BE2C (cell line): ENCODE data around the gene TFG.

Experiments
- DNase-seq: peaks from one replicate; pipeline ENCODE4 v3.0.0-alpha.2; 2020
- H3K27me3 ChIP-seq: fragments of 250-450 bp; sonication (Bioruptor Pico); 2 replicates; pipeline ENCODE4 v1.5.1; 2020; ENCODE audit warnings: mild to moderate bottlenecking
- H3K36me3 ChIP-seq: fragments of 250-450 bp; sonication (Bioruptor Pico); 2 replicates; pipeline ENCODE4 v1.5.1; 2020; ENCODE audit warnings: mild to moderate bottlenecking
- H3K4me1 ChIP-seq: fragments of 250-450 bp; sonication (Bioruptor Pico); 2 replicates; pipeline ENCODE4 v1.5.1; 2020
- H3K4me3 ChIP-seq: 2 replicates; pipeline ENCODE4 v1.5.1; 2011; ENCODE audit warnings: low read depth, low read length
- H3K9me3 ChIP-seq: fragments of 250-450 bp; sonication (Bioruptor Pico); 2 replicates; pipeline ENCODE4 v1.5.1; 2020
- TF ChIP-seq, protein P1 (sequence below): IDR thresholded peaks from 2 replicates; pipeline ENCODE4 v1.5.1; 2012; ENCODE audit warnings: mild to moderate bottlenecking, low read depth, low read length

TFG gene

DNA sequence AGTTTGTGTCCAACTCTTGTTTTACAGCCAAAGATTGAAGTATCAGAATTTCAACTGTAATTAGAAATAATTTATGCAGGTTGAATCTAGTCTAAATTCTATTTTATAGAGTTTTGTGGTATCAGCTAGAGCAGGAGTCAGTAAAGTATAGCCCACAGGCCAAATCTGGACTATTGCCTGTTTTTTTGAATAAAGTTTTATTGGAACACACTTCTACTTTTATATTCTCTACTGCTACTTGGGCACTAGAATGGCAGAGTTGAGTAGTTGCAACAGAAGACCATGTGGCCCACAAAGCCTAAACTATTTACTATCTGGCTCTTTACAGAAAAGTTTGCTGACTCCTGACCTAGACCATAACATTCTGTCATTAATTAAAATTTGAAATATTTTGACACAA is 36.3 kb downstream of the TFG start:
- H3K27me3 ChIP-seq, result no peaks in the 10 kb centered on the region
- TF ChIP-seq, protein P1, sequence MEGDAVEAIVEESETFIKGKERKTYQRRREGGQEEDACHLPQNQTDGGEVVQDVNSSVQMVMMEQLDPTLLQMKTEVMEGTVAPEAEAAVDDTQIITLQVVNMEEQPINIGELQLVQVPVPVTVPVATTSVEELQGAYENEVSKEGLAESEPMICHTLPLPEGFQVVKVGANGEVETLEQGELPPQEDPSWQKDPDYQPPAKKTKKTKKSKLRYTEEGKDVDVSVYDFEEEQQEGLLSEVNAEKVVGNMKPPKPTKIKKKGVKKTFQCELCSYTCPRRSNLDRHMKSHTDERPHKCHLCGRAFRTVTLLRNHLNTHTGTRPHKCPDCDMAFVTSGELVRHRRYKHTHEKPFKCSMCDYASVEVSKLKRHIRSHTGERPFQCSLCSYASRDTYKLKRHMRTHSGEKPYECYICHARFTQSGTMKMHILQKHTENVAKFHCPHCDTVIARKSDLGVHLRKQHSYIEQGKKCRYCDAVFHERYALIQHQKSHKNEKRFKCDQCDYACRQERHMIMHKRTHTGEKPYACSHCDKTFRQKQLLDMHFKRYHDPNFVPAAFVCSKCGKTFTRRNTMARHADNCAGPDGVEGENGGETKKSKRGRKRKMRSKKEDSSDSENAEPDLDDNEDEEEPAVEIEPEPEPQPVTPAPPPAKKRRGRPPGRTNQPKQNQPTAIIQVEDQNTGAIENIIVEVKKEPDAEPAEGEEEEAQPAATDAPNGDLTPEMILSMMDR, result no peak
- no peak overlapping the region for H3K4me3 ChIP-seq
- no peaks in the 10 kb centered on the region for H3K9me3 ChIP-seq
- peaks cover 63% of the 10 kb centered on the region for H3K36me3 ChIP-seq
- H3K4me1 ChIP-seq, result no peaks in the 10 kb centered on the region
- DNase-seq, result no peak

DNA sequence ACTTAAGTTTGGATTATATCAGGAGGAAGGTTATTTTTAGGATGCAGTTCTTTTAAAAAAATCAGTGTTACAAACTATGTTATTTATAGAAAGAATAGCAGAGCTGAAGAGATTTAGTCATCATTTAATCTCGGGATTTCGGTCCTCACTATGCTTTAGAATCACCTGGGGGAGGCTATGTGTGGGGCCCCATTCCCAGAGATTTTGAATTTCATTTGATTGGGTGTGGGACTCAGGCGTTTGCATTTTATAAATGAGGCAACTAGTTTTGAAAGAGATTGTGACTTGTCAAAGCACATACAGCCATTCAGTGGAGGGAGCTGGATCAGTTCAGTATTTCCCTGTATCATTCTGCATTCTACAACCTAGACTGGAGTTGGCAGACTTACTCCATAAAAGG is 36.8 kb downstream of the TFG start:
- Histone ChIP-seq H3K36me3 (peaks cover 63% of the 10 kb centered on the region), H3K9me3 (no peaks in the 10 kb centered on the region), H3K27me3 (no peaks in the 10 kb centered on the region), H3K4me3 (no peak overlapping the region), H3K4me1 (no peaks in the 10 kb centered on the region)
- TF ChIP-seq, protein P1, result no peak
- DNase-seq, result no peak

DNA sequence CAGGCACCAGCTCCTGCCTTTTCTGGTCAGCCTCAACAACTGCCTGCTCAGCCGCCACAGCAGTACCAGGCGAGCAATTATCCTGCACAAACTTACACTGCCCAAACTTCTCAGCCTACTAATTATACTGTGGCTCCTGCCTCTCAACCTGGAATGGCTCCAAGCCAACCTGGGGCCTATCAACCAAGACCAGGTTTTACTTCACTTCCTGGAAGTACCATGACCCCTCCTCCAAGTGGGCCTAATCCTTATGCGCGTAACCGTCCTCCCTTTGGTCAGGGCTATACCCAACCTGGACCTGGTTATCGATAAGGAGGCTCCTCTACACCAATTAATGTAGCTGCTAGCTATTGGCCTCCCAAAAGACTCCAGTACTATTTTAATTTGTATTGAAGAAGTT is 38.9 kb downstream of the TFG start:
- Histone ChIP-seq H3K36me3 (peaks cover 52% of the 10 kb centered on the region), H3K4me1 (no peaks in the 10 kb centered on the region), H3K4me3 (no peak overlapping the region), H3K9me3 (no peaks in the 10 kb centered on the region), H3K27me3 (no peaks in the 10 kb centered on the region)
- DNase-seq, result no peak
- TF ChIP-seq, protein P1, result no peak

DNA sequence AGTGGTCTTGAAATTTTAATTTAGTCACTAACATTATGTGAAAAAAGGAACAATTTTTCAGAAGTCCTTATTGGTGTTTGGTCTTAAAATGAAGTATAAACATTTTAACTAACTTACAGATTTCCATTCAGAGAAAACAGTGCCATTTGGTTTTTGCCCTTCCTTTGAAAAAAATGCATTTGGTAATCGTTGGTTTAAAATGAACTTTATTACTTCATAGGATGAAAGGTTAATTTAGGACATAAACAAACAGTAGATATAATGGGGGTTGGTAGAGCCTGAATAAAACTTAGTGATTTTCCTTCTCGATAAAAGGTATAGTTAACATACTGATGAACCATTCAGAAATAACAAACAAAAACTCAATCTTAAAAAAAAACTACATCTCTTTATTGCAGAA is 39.7 kb downstream of the TFG start:
- H3K27me3 ChIP-seq, result no peaks in the 10 kb centered on the region
- TF ChIP-seq, protein P1, result no peak
- DNase-seq, result no peak
- H3K36me3 ChIP-seq, result peaks cover 51% of the 10 kb centered on the region
- H3K4me1 ChIP-seq, result no peaks in the 10 kb centered on the region
- no peaks in the 10 kb centered on the region for H3K9me3 ChIP-seq
- H3K4me3 ChIP-seq, result no peak overlapping the region

DNA sequence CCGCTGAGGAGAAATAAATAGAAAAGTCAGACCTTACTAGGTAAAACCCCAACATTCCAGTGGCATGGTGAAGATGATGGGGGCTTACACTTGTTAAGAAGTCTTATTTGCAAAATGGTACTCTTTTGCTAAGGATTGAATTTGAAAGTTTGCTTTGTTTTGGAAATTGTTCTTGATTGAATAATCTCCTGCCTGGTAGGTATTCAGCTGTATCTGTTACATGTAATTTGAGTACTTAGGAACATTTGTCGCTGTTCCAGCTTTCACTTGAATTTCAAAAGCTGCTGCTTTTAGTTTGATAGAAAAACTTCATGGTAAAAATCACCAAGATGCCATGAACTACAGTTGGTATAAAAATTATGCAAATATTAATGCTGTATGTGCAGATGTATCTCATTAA is 44.6 kb downstream of the TFG start:
- DNase-seq, result no peak
- TF ChIP-seq, protein P1, result no peak
- peaks cover 12% of the 10 kb centered on the region for H3K36me3 ChIP-seq
- no peak overlapping the region for H3K4me3 ChIP-seq
- H3K9me3 ChIP-seq, result no peaks in the 10 kb centered on the region
- no peaks in the 10 kb centered on the region for H3K27me3 ChIP-seq
- no peaks in the 10 kb centered on the region for H3K4me1 ChIP-seq

DNA sequence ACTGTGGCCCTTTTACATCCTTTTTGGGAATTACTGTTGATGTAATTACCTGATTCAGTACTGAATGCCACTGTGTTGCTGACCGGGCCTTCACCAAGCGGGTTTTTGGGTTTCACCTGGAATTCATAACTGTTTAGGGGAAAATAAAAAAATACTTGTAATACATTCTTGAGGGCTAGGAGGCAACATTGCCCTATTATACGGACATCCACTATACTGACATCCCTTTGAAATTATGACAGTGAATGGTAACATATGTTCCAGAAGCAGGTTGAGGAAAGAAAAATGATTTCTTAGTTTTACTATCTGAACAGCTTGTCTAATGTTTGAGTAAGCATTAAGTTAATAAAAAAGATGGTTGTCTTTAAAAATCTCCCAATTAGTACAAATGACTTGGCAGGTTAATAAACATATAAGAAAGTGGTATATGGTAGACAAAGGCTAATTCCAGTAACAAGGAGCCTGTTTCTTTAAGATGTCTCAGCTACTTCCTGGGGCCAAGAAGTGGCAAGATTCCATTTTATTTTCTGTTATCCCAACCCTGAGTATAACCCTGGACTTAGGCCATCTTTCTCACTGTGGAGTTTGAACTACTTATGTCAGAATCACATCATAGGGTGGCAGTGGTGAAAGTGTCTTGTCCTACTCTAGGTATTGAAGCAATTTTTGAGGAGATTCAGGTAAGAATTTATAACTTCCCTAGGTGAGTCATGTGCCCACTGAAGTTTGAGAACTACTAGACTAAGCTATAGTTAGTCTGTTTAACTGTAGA is 45.5 kb downstream of the TFG start:
- DNase-seq, result no peak
- Histone ChIP-seq H3K4me1 (no peaks in the 10 kb centered on the region; the same call in 1 of the 2 replicates), H3K27me3 (no peaks in the 10 kb centered on the region), H3K4me3 (no peak overlapping the region), H3K36me3 (peaks cover 4% of the 10 kb centered on the region; the same call in 1 of the 2 replicates), H3K9me3 (no peaks in the 10 kb centered on the region)
- TF ChIP-seq, protein P1, result no peak
